CD14-positive monocyte (primary cell): ENCODE data around the gene EGFR. TPM values are rescaled to one million over a fixed set of nuclear protein-coding genes. Genes with fewer than 3 reads are reported as not detected.

ENCODE experiments used
- DNase-seq, 3 donors: peaks; one replicate each; pipeline ENCODE4 v3.0.0-alpha.2; 2011 to 2022
- H2AFZ ChIP-seq: 2 replicates; pipeline ENCODE4 v1.6.0; 2012; ENCODE audit warnings: mild to moderate bottlenecking, low read depth, low read length, inconsistent platforms; ENCODE audit not compliant: insufficient read depth, poor library complexity, severe bottlenecking
- H3K27ac ChIP-seq, 2 donors: 1 replicate in 1 of 2; 2 replicates in 1 of 2; pipeline ENCODE4 v1.5.1; 2012 to 2013; ENCODE audit warnings: low read length in 2 of 2, control low read depth in 1 of 2, inconsistent platforms in 1 of 2, low read depth in 1 of 2, mild to moderate bottlenecking in 1 of 2
- H3K27me3 ChIP-seq, 2 donors: one replicate each; pipeline versions ENCODE4 v1.6.0 to v1.6.1; 2011 to 2013; ENCODE audit warnings: low read length in 2 of 2; ENCODE audit not compliant: control insufficient read depth in 2 of 2, insufficient read depth in 2 of 2
- H3K36me3 ChIP-seq, 2 donors: replicated peaks in 1 of 2; 1 replicate in 1 of 2; 2 replicates in 1 of 2; pipeline versions ENCODE4 v1.5.1 to v1.6.1; 2012 to 2013; ENCODE audit warnings: low read length in 2 of 2, control low read depth in 1 of 2, inconsistent platforms in 1 of 2, mild to moderate bottlenecking in 1 of 2; ENCODE audit not compliant: insufficient read depth in 2 of 2, control insufficient read depth in 1 of 2
- H3K4me1 ChIP-seq, 2 donors: 1 replicate in 1 of 2; 2 replicates in 1 of 2; pipeline versions ENCODE4 v1.5.1 to v1.6.1; 2012 to 2013; ENCODE audit warnings: low read length in 2 of 2, control low read depth in 1 of 2, inconsistent platforms in 1 of 2, mild to moderate bottlenecking in 1 of 2, moderate library complexity in 1 of 2; ENCODE audit not compliant: insufficient read depth in 2 of 2, control insufficient read depth in 1 of 2
- H3K4me2 ChIP-seq: replicated peaks from 2 replicates; pipeline ENCODE3; 2012; ENCODE audit warnings: low read length, moderate library complexity, mild to moderate bottlenecking; ENCODE audit not compliant: poor library complexity, severe bottlenecking; ENCODE audit errors: extremely low read depth
- H3K4me3 ChIP-seq, 3 experiments: fragments of 200-600 bp in 1 of 3; sonication (generic) in 1 of 3; replicated peaks in 1 of 3; 1 replicate in 2 of 3; 2 replicates in 1 of 3; pipeline ENCODE4 v1.5.1; 2011 to 2013; ENCODE audit warnings: low read length in 3 of 3, mild to moderate bottlenecking in 3 of 3, control low read depth in 2 of 3, low read depth in 2 of 3, inconsistent platforms in 1 of 3, moderate library complexity in 1 of 3
- H3K79me2 ChIP-seq: 2 replicates; pipeline ENCODE4 v1.6.0; 2012; ENCODE audit warnings: mild to moderate bottlenecking, control low read depth, inconsistent platforms, low read length, moderate library complexity; ENCODE audit not compliant: insufficient read depth
- H3K9ac ChIP-seq: 2 replicates; pipeline ENCODE4 v1.6.0; 2017; ENCODE audit warnings: low read length, mild to moderate bottlenecking; ENCODE audit not compliant: insufficient read depth, poor library complexity, severe bottlenecking
- H3K9me3 ChIP-seq, 2 donors: replicated peaks in 1 of 2; 1 replicate in 1 of 2; 2 replicates in 1 of 2; pipeline versions ENCODE4 v1.5.1 to v1.6.1; 2012 to 2013; ENCODE audit warnings: low read length in 2 of 2, control low read depth in 1 of 2; ENCODE audit not compliant: control insufficient read depth in 1 of 2, insufficient read depth in 1 of 2
- H4K20me1 ChIP-seq: 2 replicates; pipeline ENCODE4 v1.6.0; 2012; ENCODE audit warnings: mild to moderate bottlenecking, low read length, control low read depth, moderate library complexity; ENCODE audit not compliant: insufficient read depth
- H3K27ac Mint-ChIP-seq, 7 donors: one replicate each; pipeline ENCODE4 v1.8.0; 2020; ENCODE audit warnings: mild to moderate bottlenecking in 7 of 7, mixed read lengths in 7 of 7, moderate library complexity in 6 of 7, inconsistent platforms in 2 of 7
- H3K27me3 Mint-ChIP-seq, 3 donors: one replicate each; pipeline ENCODE4 v1.8.0; 2021 to 2022; ENCODE audit warnings: low read depth in 3 of 3, mild to moderate bottlenecking in 3 of 3, mixed read lengths in 3 of 3, moderate library complexity in 3 of 3, inconsistent platforms in 1 of 3
- H3K36me3 Mint-ChIP-seq, 2 donors: one replicate each; pipeline ENCODE4 v1.8.0; 2020; ENCODE audit warnings: mixed read lengths in 2 of 2, inconsistent platforms in 1 of 2, mild to moderate bottlenecking in 1 of 2
- H3K4me1 Mint-ChIP-seq: one replicate; pipeline ENCODE4 v1.8.0; 2020; ENCODE audit warnings: mild to moderate bottlenecking, mixed read lengths
- H3K4me3 Mint-ChIP-seq, 2 donors: one replicate each; pipeline ENCODE4 v1.8.0; 2020; ENCODE audit warnings: mild to moderate bottlenecking in 2 of 2, mixed read lengths in 2 of 2, moderate library complexity in 1 of 2
- H3K9me3 Mint-ChIP-seq, 7 donors: one replicate each; pipeline ENCODE4 v1.8.0; 2020 to 2022; ENCODE audit warnings: mixed read lengths in 7 of 7, mild to moderate bottlenecking in 6 of 7, moderate library complexity in 6 of 7, inconsistent platforms in 2 of 7
- CTCF ChIP-seq: fragments of 200-600 bp; IDR thresholded peaks from one replicate; pipeline ENCODE4 v1.8.0; 2022; ENCODE audit warnings: antibody characterized with exemption, mild to moderate bottlenecking
- WGBS: methylation state at CpG from one replicate; pipeline ENCODE4 v1.1.5; 2013; ENCODE audit warnings: missing lambda C conversion rate; ENCODE audit not compliant: insufficient coverage; 5-methylcytosine and 5-hydroxymethylcytosine counted together
- intact Hi-C, 2 donors: fragments of 100-400 bp; cut with micrococcal nuclease; formaldehyde crosslinking; loops; one replicate each; pipeline versions ENCODE4 v1.15.0 to v1.15.1; 2023
- polyA plus RNA-seq, 3 donors: library from polyadenylated mRNA; depleted of rRNA in 1 of 3; unstranded in 2 of 3; stranded (reverse) in 1 of 3; fragments of 300-500 nt in 2 of 3; fragments of >200 nt in 1 of 3; fragmentation: Illumina TruSeq in 2 of 3; gene quantifications; 1 replicate in 2 of 3; 2 replicates in 1 of 3; pipeline ENCODE4 v1.2.3, GENCODE V29; 2012 to 2021

The EGFR gene
- polyA plus RNA-seq, 3 donors = not detected

GRCh38 chr7:54991341-54991740 is 27.5 kb upstream of the EGFR start:
- no peak overlapping the region for H3K27ac Mint-ChIP-seq
- H3K9me3 Mint-ChIP-seq = peaks cover 0 to 11% (median 3%) of the 10 kb centered on the region in 7 donors
- no peak for TF ChIP-seq CTCF

GRCh38 chr7:54992871-54993475 is 25.8 kb upstream of the EGFR start:
- TF ChIP-seq CTCF = no peak
- H3K4me1 ChIP-seq = no peaks in the 10 kb centered on the region
- WGBS = 100% methylated on average over 1 of the region's 4 CpGs
- H3K4me3 Mint-ChIP-seq = no peak overlapping the region
- no peak overlapping the region for H3K27ac Mint-ChIP-seq
- no peaks in the 10 kb centered on the region for H3K36me3 ChIP-seq
- H3K4me1 Mint-ChIP-seq = no peaks in the 10 kb centered on the region
- H3K4me2 ChIP-seq = no peak overlapping the region
- no peak overlapping the region for H3K27ac ChIP-seq
- H3K27me3 Mint-ChIP-seq = peaks cover 2 to 3% (median 2%) of the 10 kb centered on the region in 3 donors
- H3K4me3 ChIP-seq = no peak overlapping the region
- no peak overlapping the region for H2AFZ ChIP-seq
- no peaks in the 10 kb centered on the region for H3K79me2 ChIP-seq
- H3K9ac ChIP-seq = no peak overlapping the region
- H3K36me3 Mint-ChIP-seq = no peaks in the 10 kb centered on the region
- no peaks in the 10 kb centered on the region for H4K20me1 ChIP-seq
- DNase-seq = no peak
- intact Hi-C loops = no loop called here
- no peaks in the 10 kb centered on the region for H3K27me3 ChIP-seq
- H3K9me3 Mint-ChIP-seq = peaks cover 0 to 11% (median 3%) of the 10 kb centered on the region in 7 donors
- H3K9me3 ChIP-seq = peaks cover 0 to 4% of the 10 kb centered on the region in 2 donors

More at GRCh38 chr7:54991341-54991740, 27.5 kb upstream of the EGFR start:
- DNase-seq = no peak
- no peak overlapping the region for H3K4me3 ChIP-seq
- H3K36me3 ChIP-seq = no peaks in the 10 kb centered on the region
- WGBS = 92% methylated on average over 10 of the region's 13 CpGs
- no peak overlapping the region for H3K9ac ChIP-seq
- no peak overlapping the region for H3K4me2 ChIP-seq
- no peaks in the 10 kb centered on the region for H3K9me3 ChIP-seq
- no peaks in the 10 kb centered on the region for H3K4me1 Mint-ChIP-seq
- no peaks in the 10 kb centered on the region for H3K79me2 ChIP-seq
- no peak overlapping the region for H2AFZ ChIP-seq
- no peak overlapping the region for H3K4me3 Mint-ChIP-seq
- H3K27me3 ChIP-seq = no peaks in the 10 kb centered on the region
- no peak overlapping the region for H3K27ac ChIP-seq
- no peaks in the 10 kb centered on the region for H4K20me1 ChIP-seq
- H3K27me3 Mint-ChIP-seq = peaks cover 2 to 3% (median 2%) of the 10 kb centered on the region in 3 donors
- no peaks in the 10 kb centered on the region for H3K4me1 ChIP-seq
- intact Hi-C loops = no loop called here
- H3K36me3 Mint-ChIP-seq = no peaks in the 10 kb centered on the region
